HepG2 (cell line): ENCODE data around the gene XPC.

ENCODE experiments used
- CTCF ChIP-seq: sonication (generic); formaldehyde crosslinking; IDR thresholded peaks from 2 replicates; pipeline ENCODE4 v1.5.0; 2020; ENCODE audit warnings: mild to moderate bottlenecking, missing genetic modification reagents, moderate library complexity
- ESRRA ChIP-seq: sonication (generic); formaldehyde crosslinking; IDR thresholded peaks from 2 replicates; pipeline ENCODE4 v1.5.1; 2020; ENCODE audit warnings: mild to moderate bottlenecking, low read depth, missing genetic modification reagents
- HNF4A ChIP-seq: sonication (generic); formaldehyde crosslinking; IDR thresholded peaks from 2 replicates; pipeline ENCODE4 v1.4.0; 2020; ENCODE audit warnings: missing genetic modification reagents
- PBX2 ChIP-seq: IDR thresholded peaks from 2 replicates; pipeline ENCODE4 v1.6.1; 2016; ENCODE audit warnings: control low read depth
- POLR2A ChIP-seq, 2 experiments: IDR thresholded peaks; 2 replicates each; pipeline ENCODE4 v1.6.1; 2011; ENCODE audit warnings: low read depth in 2 of 2, low read length in 2 of 2, mild to moderate bottlenecking in 1 of 2, moderate library complexity in 1 of 2; ENCODE audit not compliant: insufficient read depth in 1 of 2
- RBAK ChIP-seq: sonication (generic); formaldehyde crosslinking; IDR thresholded peaks from 2 replicates; pipeline ENCODE4 v1.5.1; 2020; ENCODE audit warnings: mild to moderate bottlenecking, missing genetic modification reagents
- RFX3 ChIP-seq: IDR thresholded peaks from 2 replicates; pipeline ENCODE4 v1.6.1; 2016; ENCODE audit warnings: missing biosample characterization, missing genetic modification reagents
- TP53 ChIP-seq: sonication (generic); formaldehyde crosslinking; conservative IDR thresholded peaks from 2 replicates; pipeline ENCODE4 v1.4.0; 2020; ENCODE audit warnings: missing genetic modification reagents
- WIZ ChIP-seq: sonication (generic); formaldehyde crosslinking; IDR thresholded peaks from 2 replicates; pipeline ENCODE4 v1.5.1; 2020; ENCODE audit warnings: mild to moderate bottlenecking, missing genetic modification reagents
- ZNF580 ChIP-seq: IDR thresholded peaks from 2 replicates; pipeline ENCODE4 v1.6.1; 2016; ENCODE audit warnings: low read depth, borderline replicate concordance

- TF ChIP-seq CTCF (CRISPR knock-in tag) (no peak), WIZ (CRISPR knock-in tag) (no peak), RBAK (CRISPR knock-in tag) (no peak), RFX3 (no peak), ZNF580 (CRISPR knock-in tag) (no peak), PBX2 (CRISPR knock-in tag) (no peak), TP53 (CRISPR knock-in tag) (no peak), ESRRA (CRISPR knock-in tag) (no peak), POLR2A (IDR thresholded peaks at IDR 0.05; ENCODE audit: insufficient read depth in 1 of 2, low read depth in 2 of 2, low read length in 2 of 2) (no peak), HNF4A (CRISPR knock-in tag) (no peak)
These were observed 22.4 kb upstream of the XPC start for GRCh38 chr3:14200841-14201240.
